HCT116 (cell line): Measurements from ENCODE around the gene RAB3IP. TPM values are rescaled to one million over a fixed set of nuclear protein-coding genes. Genes with fewer than 3 reads are reported as not detected.

ENCODE experiments used
- ATAC-seq: fragments of 200-7000 bp; cut with Tn5 transposase; 2 replicates; pipeline ENCODE4 v1.9.1; 2020; ENCODE audit warnings: mild to moderate bottlenecking, moderate library complexity
- BruUV-seq: library from RNA; stranded (reverse); fragments of 400-500 nt; replicated peaks from 2 replicates; lab custom pipeline; 2021; lab: Mats Ljungman, UMichigan
- CTCF ChIA-PET: fragments of 300-600 bp; sonication (Branson Sonifier 250); formaldehyde crosslinking; loops from one replicate; lab custom pipeline; 2021; ENCODE audit warnings: antibody characterized with exemption; lab: Charles Lee
- POLR2A ChIA-PET: fragments of 300-600, 350-600 bp; sonication (Branson Sonifier 250); formaldehyde crosslinking; loops from one replicate; lab custom pipeline; 2021; ENCODE audit warnings: antibody characterized with exemption; lab: Charles Lee
- RAD21 ChIA-PET, 2 experiments: fragments of 300-600 bp; sonication (Branson Sonifier 250); formaldehyde crosslinking; loops; one replicate each; lab custom pipeline; 2023; ENCODE audit warnings: low total read pairs in 2 of 2; ENCODE audit not compliant: uncharacterized antibody in 2 of 2, unreplicated experiment in 2 of 2, low non-redundant PET in 1 of 2; lab: Charles Lee
- DNase-seq: peaks from one replicate; pipeline ENCODE4 v3.0.0-alpha.2; 2010; ENCODE audit warnings: low read depth, low spot score
- H2AFZ ChIP-seq: fragments of 200-600 bp; shearing (Covaris generic), sonication (generic); 2 replicates; pipeline ENCODE4 v1.6.1; 2017; ENCODE audit warnings: low read depth, mixed run types, mixed read lengths, antibody characterized with exemption, low read length; ENCODE audit not compliant: poor library complexity, severe bottlenecking
- H3K27ac ChIP-seq: 2 replicates; pipeline ENCODE4 v1.5.1; 2012; ENCODE audit warnings: low read depth, low read length
- H3K27me3 ChIP-seq: fragments of 200-600 bp; sonication (generic); 2 replicates; pipeline ENCODE4 v1.6.1; 2016; ENCODE audit warnings: mixed run types, low read length, mixed read lengths; ENCODE audit not compliant: insufficient read depth
- H3K36me3 ChIP-seq, 2 experiments: fragments of 200-500 bp in 1 of 2; fragments of 200-600 bp in 1 of 2; sonication (Bioruptor generic) in 1 of 2; sonication (generic) in 1 of 2; 2 replicates each; pipeline versions ENCODE4 v1.5.1 to v1.6.1; 2014 to 2016; ENCODE audit warnings: low read length in 2 of 2, inconsistent platforms in 1 of 2, mixed read lengths in 1 of 2, mixed run types in 1 of 2; ENCODE audit not compliant: insufficient read depth in 2 of 2, control insufficient read depth in 1 of 2
- H3K4me1 ChIP-seq, 2 experiments: fragments of 200-600 bp in 1 of 2; sonication (generic) in 1 of 2; 2 replicates each; pipeline versions ENCODE4 v1.5.1 to v1.6.1; 2012 to 2017; ENCODE audit warnings: low read length in 2 of 2, inconsistent platforms in 1 of 2, mild to moderate bottlenecking in 1 of 2, mixed read lengths in 1 of 2, mixed run types in 1 of 2, moderate library complexity in 1 of 2; ENCODE audit not compliant: insufficient read depth in 2 of 2, control insufficient read depth in 1 of 2
- H3K4me2 ChIP-seq: fragments of 200-600 bp; sonication (generic); 2 replicates; pipeline ENCODE4 v1.6.1; 2017; ENCODE audit warnings: mixed run types, low read length, mixed read lengths
- H3K4me3 ChIP-seq, 2 experiments: fragments of 200-600 bp in 1 of 2; sonication (generic) in 1 of 2; replicated peaks in 1 of 2; 2 replicates each; pipeline ENCODE4 v1.5.1; 2011 to 2016; ENCODE audit warnings: low read length in 2 of 2, control low read depth in 1 of 2, low read depth in 1 of 2, mild to moderate bottlenecking in 1 of 2, mixed read lengths in 1 of 2, mixed run types in 1 of 2
- H3K79me2 ChIP-seq: fragments of 200-600 bp; sonication (generic); 2 replicates; pipeline ENCODE4 v1.6.1; 2017; ENCODE audit warnings: mild to moderate bottlenecking, mixed run types, low read length, moderate library complexity, mixed read lengths; ENCODE audit not compliant: insufficient read depth
- H3K9ac ChIP-seq: fragments of 200-600 bp; sonication (generic); 2 replicates; pipeline ENCODE4 v1.6.1; 2016; ENCODE audit warnings: low read length, mixed read lengths
- H3K9me2 ChIP-seq: fragments of 200-600 bp; sonication (generic), shearing (Covaris generic); 2 replicates; pipeline ENCODE4 v1.6.1; 2017; ENCODE audit warnings: mixed run types, mild to moderate bottlenecking, moderate library complexity; ENCODE audit not compliant: insufficient read depth
- H3K9me3 ChIP-seq, 2 experiments: fragments of 200-500 bp in 1 of 2; fragments of 200-600 bp in 1 of 2; sonication (Bioruptor generic) in 1 of 2; sonication (generic) in 1 of 2; 2 replicates each; pipeline ENCODE4 v1.6.1; 2014 to 2017; ENCODE audit warnings: low read length in 2 of 2, mixed read lengths in 2 of 2, inconsistent platforms in 1 of 2, low read depth in 1 of 2, mild to moderate bottlenecking in 1 of 2, mixed run types in 1 of 2, moderate library complexity in 1 of 2; ENCODE audit not compliant: control insufficient read depth in 1 of 2, insufficient read depth in 1 of 2
- H4K20me1 ChIP-seq: fragments of 200-600 bp; sonication (generic), shearing (Covaris generic); 2 replicates; pipeline ENCODE4 v1.6.1; 2017; ENCODE audit warnings: mixed run types, mild to moderate bottlenecking, moderate library complexity; ENCODE audit not compliant: insufficient read depth
- CBX3 ChIP-seq: IDR thresholded peaks from 2 replicates; pipeline ENCODE4 v1.6.1; 2012; ENCODE audit warnings: low read depth
- CEBPB ChIP-seq: IDR thresholded peaks from 2 replicates; pipeline ENCODE4 v1.6.1; 2012; ENCODE audit warnings: low read depth
- EGR1 ChIP-seq: IDR thresholded peaks from 2 replicates; pipeline ENCODE4 v1.6.1; 2012; ENCODE audit warnings: low read depth
- EZH2 ChIP-seq: fragments of 200-600 bp; sonication (generic); IDR thresholded peaks from 2 replicates; pipeline ENCODE4 v1.6.1; 2017; ENCODE audit warnings: antibody characterized with exemption, mixed run types
- FOSL1 ChIP-seq: IDR thresholded peaks from 2 replicates; pipeline ENCODE4 v1.6.1; 2012; ENCODE audit warnings: low read depth
- POLR2A ChIP-seq: IDR thresholded peaks from 2 replicates; pipeline ENCODE4 v1.7.0; 2011; ENCODE audit warnings: borderline replicate concordance; ENCODE audit not compliant: insufficient read depth, insufficient read length; ENCODE audit errors: extremely low read depth
- POLR2AphosphoS5 ChIP-seq: IDR thresholded peaks from 2 replicates; pipeline ENCODE4 v1.6.1; 2011; ENCODE audit warnings: mild to moderate bottlenecking, low read depth, low read length, moderate library complexity
- RAD21 ChIP-seq: IDR thresholded peaks from 2 replicates; pipeline ENCODE4 v1.6.1; 2012; ENCODE audit warnings: low read depth, mild to moderate bottlenecking
- SP1 ChIP-seq: IDR thresholded peaks from 2 replicates; pipeline ENCODE4 v1.6.1; 2012; ENCODE audit warnings: low read depth
- TCF7L2 ChIP-seq: IDR thresholded peaks from 2 replicates; pipeline ENCODE4 v1.7.0; 2011; ENCODE audit warnings: borderline replicate concordance, inconsistent platforms; ENCODE audit not compliant: insufficient read depth, insufficient read length; ENCODE audit errors: extremely low read depth
- intact Hi-C: fragments of 100-400 bp; cut with micrococcal nuclease; formaldehyde crosslinking; loops from 2 replicates; pipeline ENCODE4 v1.10.0; 2022
- total RNA-seq: library from RNA; stranded (reverse); gene quantifications from one replicate; pipeline ENCODE4 v1.2.1, GENCODE V29; 2021; ENCODE audit not compliant: unreplicated experiment
- TF ChIP-seq, protein P1 (sequence below): IDR thresholded peaks from 2 replicates; pipeline ENCODE4 v1.6.1; 2011; ENCODE audit warnings: mild to moderate bottlenecking, low read length, moderate library complexity; ENCODE audit not compliant: insufficient replicate concordance; ENCODE audit errors: extremely low read depth
- TF ChIP-seq, protein P2 (sequence below), 3 experiments: fragments of 200-600 bp in 1 of 3; sonication (generic) in 1 of 3; IDR thresholded peaks in 2 of 3; conservative IDR thresholded peaks in 1 of 3; 2 replicates each; pipeline ENCODE4 v1.5.1; 2012 to 2017; ENCODE audit warnings: low read depth in 2 of 3, low read length in 2 of 3, antibody characterized with exemption in 1 of 3, borderline replicate concordance in 1 of 3, control low read depth in 1 of 3, mild to moderate bottlenecking in 1 of 3, mixed read lengths in 1 of 3, mixed run types in 1 of 3, moderate library complexity in 1 of 3; ENCODE audit not compliant: insufficient read depth in 1 of 3

Gene RAB3IP
- total RNA-seq, 1 experiment from 2014 or later, result 31.3 TPM

DNA sequence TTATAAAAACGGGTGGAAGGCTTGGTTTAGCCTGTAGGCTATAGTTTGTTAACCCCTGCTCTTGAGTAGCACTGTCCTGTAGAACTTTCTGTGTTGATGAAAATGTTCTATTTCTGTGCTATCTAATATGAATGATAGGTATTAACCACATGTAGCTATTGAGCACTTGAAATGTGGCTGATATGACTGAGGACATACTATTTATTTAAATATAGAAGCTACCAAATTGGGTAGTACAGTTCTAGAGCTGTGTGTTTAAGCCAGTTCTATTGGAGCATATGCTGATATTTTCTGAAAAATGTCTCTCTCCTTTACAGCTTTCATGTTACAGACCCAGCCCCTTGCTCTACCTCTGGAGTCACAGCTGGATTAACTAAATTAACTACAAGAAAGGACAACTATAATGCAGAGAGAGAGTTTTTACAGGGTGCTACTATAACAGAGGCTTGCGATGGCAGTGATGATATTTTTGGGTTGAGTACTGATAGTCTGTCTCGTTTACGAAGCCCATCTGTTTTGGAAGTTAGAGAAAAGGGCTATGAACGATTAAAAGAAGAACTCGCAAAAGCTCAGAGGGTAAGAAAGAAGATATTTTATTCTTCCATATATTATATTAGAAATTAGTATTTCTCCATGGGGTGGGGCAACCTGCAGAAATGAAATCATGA, 17.6 kb downstream of the RAB3IP start:
- DNase-seq (no peak), ATAC-seq (no peak)
- peaks cover 0 to 9% of the 10 kb centered on the region in 2 experiments; a peak in 2 of 4 replicates for H3K9me3 ChIP-seq
- H3K9me2 ChIP-seq, result no peaks in the 10 kb centered on the region
- ChIA-PET POLR2A (no interaction called here), CTCF (no interaction called here), RAD21 (no interaction called here)
- H3K27ac ChIP-seq, result no peak overlapping the region
- H3K36me3 ChIP-seq, result peaks cover 3 to 11% of the 10 kb centered on the region in 2 experiments; a peak in 2 of 4 replicates
- no peak overlapping the region for H3K9ac ChIP-seq
- no peaks in the 10 kb centered on the region for H3K4me1 ChIP-seq
- BruUV-seq, result no TSS peak
- H2AFZ ChIP-seq, result no peak overlapping the region
- H3K4me3 ChIP-seq, result no peak overlapping the region
- H3K27me3 ChIP-seq, result no peaks in the 10 kb centered on the region
- 0 out of 2 replicates have a peak, but pooled peaks cover 7% of the 10 kb centered on the region for H3K79me2 ChIP-seq
- TF ChIP-seq, protein P1, sequence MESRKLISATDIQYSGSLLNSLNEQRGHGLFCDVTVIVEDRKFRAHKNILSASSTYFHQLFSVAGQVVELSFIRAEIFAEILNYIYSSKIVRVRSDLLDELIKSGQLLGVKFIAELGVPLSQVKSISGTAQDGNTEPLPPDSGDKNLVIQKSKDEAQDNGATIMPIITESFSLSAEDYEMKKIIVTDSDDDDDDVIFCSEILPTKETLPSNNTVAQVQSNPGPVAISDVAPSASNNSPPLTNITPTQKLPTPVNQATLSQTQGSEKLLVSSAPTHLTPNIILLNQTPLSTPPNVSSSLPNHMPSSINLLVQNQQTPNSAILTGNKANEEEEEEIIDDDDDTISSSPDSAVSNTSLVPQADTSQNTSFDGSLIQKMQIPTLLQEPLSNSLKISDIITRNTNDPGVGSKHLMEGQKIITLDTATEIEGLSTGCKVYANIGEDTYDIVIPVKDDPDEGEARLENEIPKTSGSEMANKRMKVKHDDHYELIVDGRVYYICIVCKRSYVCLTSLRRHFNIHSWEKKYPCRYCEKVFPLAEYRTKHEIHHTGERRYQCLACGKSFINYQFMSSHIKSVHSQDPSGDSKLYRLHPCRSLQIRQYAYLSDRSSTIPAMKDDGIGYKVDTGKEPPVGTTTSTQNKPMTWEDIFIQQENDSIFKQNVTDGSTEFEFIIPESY, result no peak
- TF ChIP-seq EZH2, result no peak
- TF ChIP-seq, protein P2, sequence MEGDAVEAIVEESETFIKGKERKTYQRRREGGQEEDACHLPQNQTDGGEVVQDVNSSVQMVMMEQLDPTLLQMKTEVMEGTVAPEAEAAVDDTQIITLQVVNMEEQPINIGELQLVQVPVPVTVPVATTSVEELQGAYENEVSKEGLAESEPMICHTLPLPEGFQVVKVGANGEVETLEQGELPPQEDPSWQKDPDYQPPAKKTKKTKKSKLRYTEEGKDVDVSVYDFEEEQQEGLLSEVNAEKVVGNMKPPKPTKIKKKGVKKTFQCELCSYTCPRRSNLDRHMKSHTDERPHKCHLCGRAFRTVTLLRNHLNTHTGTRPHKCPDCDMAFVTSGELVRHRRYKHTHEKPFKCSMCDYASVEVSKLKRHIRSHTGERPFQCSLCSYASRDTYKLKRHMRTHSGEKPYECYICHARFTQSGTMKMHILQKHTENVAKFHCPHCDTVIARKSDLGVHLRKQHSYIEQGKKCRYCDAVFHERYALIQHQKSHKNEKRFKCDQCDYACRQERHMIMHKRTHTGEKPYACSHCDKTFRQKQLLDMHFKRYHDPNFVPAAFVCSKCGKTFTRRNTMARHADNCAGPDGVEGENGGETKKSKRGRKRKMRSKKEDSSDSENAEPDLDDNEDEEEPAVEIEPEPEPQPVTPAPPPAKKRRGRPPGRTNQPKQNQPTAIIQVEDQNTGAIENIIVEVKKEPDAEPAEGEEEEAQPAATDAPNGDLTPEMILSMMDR (IDR thresholded peaks at IDR 0.05 in 2 of 3, conservative IDR thresholded peaks at IDR 0.05 in 1 of 3; ENCODE audit: borderline replicate concordance in 1 of 3, insufficient read depth in 1 of 3, low read depth in 2 of 3, low read length in 2 of 3), result no peak
- no peak for TF ChIP-seq CEBPB
- TF ChIP-seq FOSL1, result no peak
- TF ChIP-seq SP1, result no peak
- TF ChIP-seq POLR2AphosphoS5, result no peak
- no peak for TF ChIP-seq POLR2A
- no peak for TF ChIP-seq RAD21
- TF ChIP-seq TCF7L2, result no peak
- TF ChIP-seq CBX3, result no peak
- no peak for TF ChIP-seq EGR1
- intact Hi-C loops, result no loop called here
- H3K4me2 ChIP-seq, result no peak overlapping the region
- no peaks in the 10 kb centered on the region for H4K20me1 ChIP-seq
